ENCODE measurements around the gene OSBPL9.
"Not testable (repeated sequence)": the region's sequence is repeated elsewhere in the genome, so short reads cannot be mapped to it uniquely, and the experiment has no call there.

Gene OSBPL9

DNA sequence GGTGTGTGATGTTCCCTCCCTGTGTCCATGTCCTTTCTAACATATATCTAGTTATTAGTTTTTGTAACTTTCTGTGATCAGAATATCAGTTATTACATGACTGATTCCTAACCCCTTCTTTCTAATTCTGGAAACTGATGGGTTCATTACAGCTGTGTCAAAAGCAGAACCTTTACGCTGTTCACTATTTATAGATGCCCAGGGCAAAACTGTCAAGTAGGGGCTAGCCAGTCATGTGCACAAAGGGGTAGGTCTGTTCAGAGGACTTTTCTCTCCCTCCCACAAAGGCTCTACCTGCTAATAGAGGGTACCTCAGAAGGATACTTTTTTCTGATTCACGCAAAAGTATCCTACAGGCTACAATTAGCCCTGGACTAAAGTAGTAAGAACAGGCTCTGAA is 182.5 kb downstream of the OSBPL9 start:
- no peak for DNase-seq

DNA sequence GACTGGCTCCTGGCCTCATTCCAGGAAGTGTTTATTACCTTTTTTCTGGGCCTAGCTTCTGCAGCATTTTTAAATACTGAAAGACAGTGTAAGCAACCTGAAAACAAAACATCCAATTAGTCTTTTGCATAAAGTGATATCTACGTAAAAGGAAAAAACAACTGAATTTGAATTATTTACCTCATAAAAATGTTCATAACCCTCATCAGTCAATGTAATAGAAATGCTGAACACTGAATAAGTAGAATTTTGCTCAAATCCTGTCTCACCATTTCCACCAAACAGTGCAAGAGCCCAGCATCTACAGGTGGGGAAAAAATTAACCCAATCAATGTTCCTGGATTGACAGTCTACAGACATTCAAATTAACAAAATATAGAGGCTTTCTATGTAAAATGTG is 197.6 kb downstream of the OSBPL9 start:
- no peak for DNase-seq

DNA sequence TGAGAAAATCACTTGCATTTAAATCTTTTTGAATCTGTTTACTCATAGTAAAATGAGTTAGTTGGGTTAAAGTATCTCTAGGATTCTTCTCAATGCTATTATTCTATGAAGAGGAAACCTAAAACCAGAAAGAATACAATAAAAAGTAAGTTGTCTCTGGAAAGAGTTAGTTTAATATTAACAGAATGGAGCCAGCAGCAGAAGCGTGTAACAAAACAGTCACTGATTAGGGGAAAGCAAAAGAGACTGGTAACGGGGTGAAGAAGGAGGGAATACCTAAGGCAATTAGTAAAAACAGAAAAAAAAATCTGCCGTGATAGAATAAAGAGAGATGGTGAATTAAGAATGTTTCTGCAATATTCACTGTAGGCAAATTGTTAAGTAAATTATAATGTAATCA is 201.6 kb downstream of the OSBPL9 start:
- no peak for DNase-seq

DNA sequence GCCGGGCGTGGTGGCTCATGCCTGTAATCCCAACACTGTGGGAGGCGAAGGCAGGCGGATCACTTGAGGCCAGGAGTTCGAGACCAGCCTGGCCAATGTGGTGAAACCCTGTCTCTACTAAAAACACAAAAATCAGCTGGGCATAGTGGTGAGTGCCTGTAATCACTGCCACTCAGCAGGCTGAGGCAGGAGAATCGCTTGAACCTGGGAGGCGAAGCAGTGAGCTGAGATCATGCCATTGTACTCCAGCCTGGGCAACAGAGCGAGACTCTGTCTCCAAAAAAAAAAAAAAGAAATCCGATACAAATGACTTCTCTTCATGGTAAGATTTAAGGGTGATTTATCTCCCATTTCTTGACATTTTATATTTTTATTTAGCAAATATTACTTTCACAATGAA is 202.1 kb downstream of the OSBPL9 start:
- DNase-seq: not testable (repeated sequence)

DNA sequence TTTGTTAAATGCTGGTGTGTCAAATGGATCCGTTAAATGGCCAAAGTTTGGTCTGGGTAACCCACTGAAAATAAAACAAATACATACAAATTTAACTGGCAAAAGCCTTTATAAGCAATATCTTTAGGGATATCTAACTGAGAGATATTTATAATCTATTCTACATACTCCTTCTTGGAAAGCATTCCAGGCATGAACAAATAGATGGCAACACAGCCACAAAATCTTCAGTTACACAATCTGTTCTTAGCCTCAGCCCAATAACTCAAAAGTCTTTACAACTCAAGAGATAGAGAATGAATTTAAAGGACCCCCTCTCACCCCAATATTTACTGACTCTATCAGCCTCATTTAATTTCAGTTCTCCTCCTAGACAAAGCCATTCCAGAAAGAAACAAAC is 202.9 kb downstream of the OSBPL9 start:
- DNase-seq: no peak

DNA sequence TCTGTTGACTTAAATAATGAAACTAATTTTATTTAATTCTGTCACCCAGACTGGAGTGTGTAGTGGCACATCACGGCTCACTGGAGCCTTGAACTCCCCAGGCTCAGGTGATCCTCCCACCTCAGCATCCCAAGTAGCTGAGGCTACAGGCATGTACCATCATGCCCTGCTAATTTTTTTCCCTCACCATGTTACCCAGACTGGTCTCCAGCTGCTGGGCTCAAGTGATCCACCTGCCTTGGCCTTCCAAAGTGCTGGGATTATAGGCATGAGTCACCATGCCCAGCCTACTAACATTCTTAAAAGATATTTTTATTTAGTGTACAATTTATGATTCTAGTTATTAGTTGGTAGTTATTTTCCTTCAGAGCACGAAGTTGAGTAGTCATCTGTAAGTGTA is 212.2 kb downstream of the OSBPL9 start:
- DNase-seq: no peak

DNA sequence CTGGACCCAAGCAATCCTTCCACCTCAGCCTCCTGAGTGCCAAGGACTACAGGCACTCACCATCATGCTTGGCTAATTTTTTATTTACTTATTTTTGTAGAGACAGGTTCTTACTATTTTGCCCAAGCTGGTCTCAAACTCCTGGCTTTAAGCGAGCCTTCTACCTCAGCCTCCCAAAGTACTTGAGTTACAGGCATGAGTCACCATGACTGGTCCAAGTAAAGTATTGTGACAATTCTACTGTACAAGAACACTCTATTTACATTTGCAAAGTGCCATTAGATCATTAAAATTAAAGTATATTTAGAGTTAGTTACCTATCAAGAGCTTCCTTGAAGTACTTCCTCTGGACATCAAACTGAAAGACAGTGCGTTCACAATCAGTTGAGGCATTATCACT is 216.8 kb downstream of the OSBPL9 start:
- DNase-seq: no peak

DNA sequence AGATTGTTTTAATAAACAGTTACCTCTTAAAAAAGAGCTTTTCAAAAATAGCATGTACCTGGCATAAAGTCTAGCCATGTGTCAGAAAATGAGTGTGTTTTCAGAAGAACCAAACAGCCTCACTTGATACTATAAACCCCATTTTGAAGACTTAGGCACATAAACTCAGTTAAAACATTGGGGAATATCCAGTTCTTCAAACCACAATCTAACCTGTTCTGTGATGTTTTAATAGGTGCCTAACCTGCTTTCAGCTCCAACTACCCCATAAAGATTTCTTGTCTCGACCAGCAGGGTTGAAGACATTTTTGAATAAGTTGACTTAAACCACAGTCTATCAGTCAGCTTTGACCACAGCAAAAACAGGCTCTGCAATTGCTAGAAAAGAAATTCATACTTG is 220.4 kb downstream of the OSBPL9 start:
- no peak for DNase-seq
